ENCODE data around the gene RPP25.

- TF ChIP-seq EZH2 (conservative IDR thresholded peaks at IDR 0.05; ENCODE audit: low read depth, low read length) (no peak), ZNF207 (IDR thresholded peaks at IDR 0.05; ENCODE audit: borderline replicate concordance) (no peak), POLR2A (IDR thresholded peaks at IDR 0.05; ENCODE audit: insufficient read depth in 1 of 2, low read depth in 2 of 2, low read length in 2 of 2) (no peak), TARDBP (CRISPR knock-in tag; IDR thresholded peaks at IDR 0.05) (no peak), MAFF (IDR thresholded peaks at IDR 0.05; ENCODE audit: low read depth, low read length) (no peak), AHR (CRISPR knock-in tag; IDR thresholded peaks at IDR 0.05) (no peak), EP300 (IDR thresholded peaks at IDR 0.05; ENCODE audit: low read depth in 2 of 2, low read length in 2 of 2) (no peak), EP300 (CRISPR knock-in tag; IDR thresholded peaks at IDR 0.05; ENCODE audit: borderline replicate concordance) (no peak), ATF1 (CRISPR knock-in tag; IDR thresholded peaks at IDR 0.05) (no peak), CENPBD1 (CRISPR knock-in tag; IDR thresholded peaks at IDR 0.05; ENCODE audit: borderline replicate concordance, low read depth) (no peak), MEF2D (CRISPR knock-in tag; IDR thresholded peaks at IDR 0.05) (no peak), NR3C1 (CRISPR knock-in tag; IDR thresholded peaks at IDR 0.05) (no peak), ZBTB46 (CRISPR knock-in tag; IDR thresholded peaks at IDR 0.05; ENCODE audit: borderline replicate concordance) (no peak), THYN1 (CRISPR knock-in tag; IDR thresholded peaks at IDR 0.05; ENCODE audit: borderline replicate concordance, low read depth) (no peak)
These were observed 2.5 kb upstream of the RPP25 start for GRCh38 chr15:74958908-74959585.

Measured in HepG2 (cell line).